ENCODE measurements around the gene ESPNL. TPM values are rescaled to one million over a fixed set of nuclear protein-coding genes. Genes with fewer than 3 reads are reported as not detected.
A peak's percentile ranks its signal among the peaks of the same experiment; 100 is the strongest.
"Not testable (repeated sequence)": the region's sequence is repeated elsewhere in the genome, so short reads cannot be mapped to it uniquely, and the experiment has no call there.

The ESPNL gene
- total and polyA plus RNA-seq, 5 experiments from 2014 or later, result 0.16 to 0.34 TPM; not detected in 3

GRCh38 chr2:238063414-238064189 lies 36.5 kb upstream of the ESPNL start:
- Mint-ChIP-seq H3K36me3 (peaks cover 8 to 28% (median 16%) of the 10 kb centered on the region in 3 donors), H3K4me1 (peaks cover 21 to 61% (median 44%) of the 10 kb centered on the region in 4 donors), H3K27me3 (peaks cover 0 to 2% (median 0%) of the 10 kb centered on the region in 5 donors), H3K27ac (peak overlapping the region in 1 of 10 donors; percentile 22), H3K9me3 (peaks cover 0 to 28% (median 2%) of the 10 kb centered on the region in 9 donors), H3K4me3 (peak overlapping the region in 2 of 10 donors; percentile 18 to 45)
- POLR2A ChIA-PET, result no interaction called here
- DNase-seq (no peak), ATAC-seq (no peak)

GRCh38 chr2:238064376-238064775 lies 35.8 kb upstream of the ESPNL start:
- H3K9me3 Mint-ChIP-seq, result peaks cover 0 to 22% (median 2%) of the 10 kb centered on the region in 9 donors
- no peak overlapping the region for H3K4me3 Mint-ChIP-seq
- no peaks in the 10 kb centered on the region for H3K27me3 Mint-ChIP-seq
- H3K4me1 Mint-ChIP-seq, result peaks cover 21 to 62% (median 47%) of the 10 kb centered on the region in 4 donors
- no peak for DNase-seq
- no peak overlapping the region for H3K27ac Mint-ChIP-seq
- no peak for ATAC-seq
- peaks cover 8 to 28% (median 18%) of the 10 kb centered on the region in 3 donors for H3K36me3 Mint-ChIP-seq
- POLR2A ChIA-PET, result no interaction called here

DNA sequence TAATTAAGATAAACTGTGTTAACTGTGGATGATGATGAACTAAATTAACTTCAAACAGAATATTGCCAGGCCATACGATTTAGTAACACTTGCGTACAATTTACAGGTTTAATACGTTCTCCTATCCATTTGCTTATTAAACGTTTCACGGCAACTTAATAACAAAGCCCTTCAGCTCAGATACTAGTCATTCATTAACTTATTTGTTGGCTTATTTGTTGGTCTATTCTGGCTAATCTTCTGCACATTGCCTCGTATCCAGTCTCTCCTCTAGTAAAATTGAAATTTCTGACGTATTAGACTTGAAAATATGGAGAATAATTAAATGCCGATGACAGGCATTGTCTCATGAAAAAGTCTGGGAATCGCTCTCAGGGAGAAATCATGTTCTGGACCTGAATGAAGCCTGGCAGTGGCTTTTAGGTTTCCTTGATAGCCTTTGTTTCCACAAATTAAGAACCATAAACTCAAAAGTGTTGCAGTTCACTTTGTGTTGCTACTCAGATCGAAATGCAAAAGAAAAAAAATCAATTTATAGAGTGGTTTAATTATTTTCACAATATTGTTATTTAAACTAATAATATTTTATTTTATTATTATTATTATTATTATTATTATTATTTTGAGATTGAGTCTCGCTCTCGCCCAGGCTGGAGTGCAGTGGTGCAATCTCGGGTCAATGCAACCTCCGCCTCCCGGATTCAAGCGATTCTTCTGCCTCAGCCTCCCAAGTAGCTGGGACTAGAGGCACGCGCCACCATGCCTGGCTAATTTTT lies 34.9 kb upstream of the ESPNL start:
- Mint-ChIP-seq H3K36me3 (peaks cover 8 to 35% (median 18%) of the 10 kb centered on the region in 3 donors), H3K27ac (no peak overlapping the region), H3K4me3 (no peak overlapping the region), H3K27me3 (no peaks in the 10 kb centered on the region), H3K4me1 (peaks cover 22 to 60% (median 46%) of the 10 kb centered on the region in 4 donors), H3K9me3 (peaks cover 0 to 13% (median under 1%) of the 10 kb centered on the region in 9 donors)
- ATAC-seq (no peak), DNase-seq (no peak)
- POLR2A ChIA-PET, result no interaction called here

DNA sequence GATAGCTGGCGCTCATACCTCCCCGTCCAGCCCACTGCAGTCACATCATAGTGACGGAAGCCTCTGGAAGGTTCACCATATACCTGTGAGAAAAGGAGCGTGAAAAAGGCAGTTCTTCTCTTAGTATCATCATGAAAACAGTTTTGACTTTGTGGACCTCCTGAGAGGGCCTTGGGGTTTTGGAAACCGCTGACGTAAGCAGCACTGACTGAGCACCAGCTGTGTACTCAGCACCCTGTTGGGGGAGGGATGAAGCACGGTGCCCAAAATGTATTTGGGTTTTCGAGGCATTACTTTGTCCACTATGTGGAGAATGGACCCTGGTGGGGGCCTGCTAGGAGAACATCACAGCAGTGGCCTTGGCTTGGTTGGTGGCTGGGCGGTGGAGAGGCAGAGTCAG lies 33.9 kb upstream of the ESPNL start:
- H3K4me1 Mint-ChIP-seq, result peaks cover 21 to 53% (median 47%) of the 10 kb centered on the region in 4 donors
- peaks cover 8 to 35% (median 18%) of the 10 kb centered on the region in 3 donors for H3K36me3 Mint-ChIP-seq
- H3K27ac Mint-ChIP-seq, result peak overlapping the region in 1 of 10 donors; percentile 55
- POLR2A ChIA-PET, result no interaction called here
- no peak overlapping the region for H3K4me3 Mint-ChIP-seq
- H3K27me3 Mint-ChIP-seq, result no peaks in the 10 kb centered on the region
- no peak for ATAC-seq
- peaks cover 0 to 10% (median 0%) of the 10 kb centered on the region in 9 donors for H3K9me3 Mint-ChIP-seq
- DNase-seq, result no peak

GRCh38 chr2:238066718-238067117 lies 33.4 kb upstream of the ESPNL start:
- H3K27me3 Mint-ChIP-seq, POLR2A ChIA-PET, ATAC-seq, H3K9me3 Mint-ChIP-seq, DNase-seq: not testable (repeated sequence)
- Mint-ChIP-seq H3K4me1 (peaks cover 18 to 51% (median 44%) of the 10 kb centered on the region in 4 donors), H3K27ac (peak overlapping the region in 1 of 10 donors; percentile 43), H3K4me3 (peak overlapping the region in 1 of 10 donors; percentile 34), H3K36me3 (peaks cover 8 to 36% (median 18%) of the 10 kb centered on the region in 3 donors)

DNA sequence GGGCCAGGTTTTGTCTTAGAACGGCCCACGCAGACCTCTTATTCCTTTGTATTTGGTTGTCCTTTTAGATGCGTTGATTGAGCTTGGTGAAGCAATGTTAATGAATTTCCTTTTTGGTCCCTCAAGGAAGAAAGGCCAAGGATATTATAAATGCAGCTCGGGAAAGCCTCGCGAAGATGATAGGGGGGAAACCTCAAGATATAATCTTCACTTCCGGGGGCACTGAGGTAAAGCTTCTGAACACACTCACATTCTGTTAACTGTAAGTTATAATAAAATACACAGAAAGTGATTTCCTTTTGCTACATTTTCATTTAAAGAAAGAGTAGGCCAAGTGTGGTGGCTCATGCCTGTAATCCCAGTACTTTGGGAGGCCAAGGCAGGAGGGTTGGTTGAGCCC lies 32.2 kb upstream of the ESPNL start:
- POLR2A ChIA-PET, result no interaction called here

DNA sequence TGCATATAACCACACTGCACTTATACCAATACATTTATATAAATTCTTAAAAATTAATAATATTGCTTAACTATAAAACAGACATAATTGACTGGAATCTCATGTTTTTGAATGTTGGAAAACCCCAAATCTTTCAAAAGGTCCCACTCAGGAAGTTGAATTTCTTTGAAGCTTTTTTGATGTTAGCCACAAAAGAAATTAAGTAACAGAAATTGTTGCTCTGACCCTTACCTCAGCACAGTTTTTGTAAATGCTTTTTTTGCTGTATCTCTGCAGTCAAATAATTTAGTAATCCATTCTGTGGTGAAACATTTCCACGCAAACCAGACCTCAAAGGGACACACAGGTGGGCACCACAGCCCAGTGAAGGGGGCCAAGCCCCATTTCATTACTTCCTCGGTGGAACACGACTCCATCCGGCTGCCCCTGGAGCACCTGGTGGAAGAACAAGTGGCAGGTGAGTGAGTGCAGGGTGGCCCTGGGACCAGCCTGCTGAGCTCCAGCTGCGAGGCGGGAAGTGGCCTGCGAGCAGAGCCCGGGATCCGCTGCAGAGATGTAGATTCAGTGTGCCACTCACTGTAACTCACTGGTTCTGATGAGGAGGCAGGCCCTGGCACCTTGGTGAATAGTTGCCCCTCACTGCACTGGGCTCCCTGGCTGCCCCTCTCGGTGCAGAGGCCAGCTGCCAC lies 31.0 kb upstream of the ESPNL start:
- Mint-ChIP-seq H3K4me1 (peaks cover 18 to 43% (median 36%) of the 10 kb centered on the region in 4 donors), H3K27ac (peak overlapping the region; percentile 27 to 91 (median 72)), H3K4me3 (peak overlapping the region; percentile 40 to 79 (median 69)), H3K36me3 (peaks cover 8 to 58% (median 39%) of the 10 kb centered on the region in 3 donors), H3K27me3 (no peaks in the 10 kb centered on the region), H3K9me3 (peaks cover 0 to 10% (median 2%) of the 10 kb centered on the region in 9 donors)
- DNase-seq (peak in 2 of 10 donors; percentile 17 to 21), ATAC-seq (peak; percentile 59)
- POLR2A ChIA-PET, result interaction anchor here (1.0 kb wide), 1 partner anchor 13 kb away, joined by 4 read pairs; no protein-coding TSS in a partner anchor

More for the DNA sequence above, 32.2 kb upstream of the ESPNL start:
- Mint-ChIP-seq H3K9me3 (peaks cover 0 to 10% (median 2%) of the 10 kb centered on the region in 9 donors), H3K4me1 (peaks cover 18 to 47% (median 37%) of the 10 kb centered on the region in 4 donors), H3K4me3 (peak overlapping the region; percentile 10 to 72 (median 52)), H3K36me3 (peaks cover 8 to 48% (median 30%) of the 10 kb centered on the region in 3 donors), H3K27me3 (no peaks in the 10 kb centered on the region), H3K27ac (peak overlapping the region in 9 of 10 donors; percentile 44 to 85 (median 77))
- DNase-seq (peak in 2 of 10 donors; percentile 20 to 24), ATAC-seq (peak; percentile 42 to 56)

DNA sequence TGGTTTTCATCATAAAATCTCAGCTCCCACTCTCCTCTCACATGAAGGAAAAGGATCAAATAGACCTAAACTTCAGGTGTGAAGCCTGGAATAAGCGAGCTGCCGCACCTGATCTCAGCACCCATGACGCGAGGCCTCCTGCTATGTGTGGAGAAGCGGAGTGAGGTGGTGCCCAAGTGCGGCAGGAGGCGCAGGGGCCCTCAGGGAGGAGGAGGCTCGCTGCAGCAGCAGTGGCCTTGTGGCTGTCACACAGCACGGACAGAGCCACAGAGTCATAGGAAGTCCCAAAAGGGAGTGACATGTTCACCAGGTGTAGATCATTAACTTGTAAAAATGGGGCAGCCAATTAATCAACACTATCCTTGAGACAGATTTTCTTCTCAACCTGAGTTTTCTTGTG lies 30.3 kb upstream of the ESPNL start:
- Mint-ChIP-seq H3K9me3 (peaks cover 0 to 10% (median 2%) of the 10 kb centered on the region in 9 donors), H3K36me3 (peaks cover 8 to 62% (median 43%) of the 10 kb centered on the region in 3 donors), H3K4me1 (peaks cover 18 to 40% (median 36%) of the 10 kb centered on the region in 4 donors), H3K4me3 (peak overlapping the region in 9 of 10 donors; percentile 6 to 79 (median 66)), H3K27me3 (no peaks in the 10 kb centered on the region), H3K27ac (peak overlapping the region in 7 of 10 donors; percentile 19 to 89 (median 63))
- DNase-seq (no peak), ATAC-seq (no peak)
- POLR2A ChIA-PET, result no interaction called here

- Mint-ChIP-seq H3K9me3 (peaks cover 0 to 8% (median 0%) of the 10 kb centered on the region in 9 donors), H3K4me1 (peaks cover 3 to 8% (median 5%) of the 10 kb centered on the region in 4 donors), H3K27me3 (no peaks in the 10 kb centered on the region), H3K4me3 (no peak overlapping the region), H3K27ac (peak overlapping the region in 1 of 10 donors; percentile 34), H3K36me3 (peaks cover 18 to 73% (median 51%) of the 10 kb centered on the region in 3 donors)
- ATAC-seq, result no peak
- no peak for DNase-seq
- POLR2A ChIA-PET, result no interaction called here
Measured at GRCh38 chr2:238075397-238075796, 24.7 kb upstream of the ESPNL start.

GRCh38 chr2:238077292-238077691 lies 22.8 kb upstream of the ESPNL start:
- H3K4me3 Mint-ChIP-seq, result no peak overlapping the region
- H3K4me1 Mint-ChIP-seq, result peaks cover 0 to 4% (median 2%) of the 10 kb centered on the region in 4 donors
- POLR2A ChIA-PET, result interaction anchor here (0.7 kb wide), 1 partner anchor 90 kb away, joined by 4 read pairs; no protein-coding TSS in a partner anchor
- H3K27me3 Mint-ChIP-seq, result no peaks in the 10 kb centered on the region
- ATAC-seq (no peak), DNase-seq (no peak)
- peaks cover 18 to 84% (median 59%) of the 10 kb centered on the region in 3 donors for H3K36me3 Mint-ChIP-seq
- peaks cover 0 to 8% (median 0%) of the 10 kb centered on the region in 9 donors for H3K9me3 Mint-ChIP-seq
- peak overlapping the region in 1 of 10 donors; percentile 34 for H3K27ac Mint-ChIP-seq

- Mint-ChIP-seq H3K9me3 (peaks cover 0 to 3% (median 0%) of the 10 kb centered on the region in 9 donors), H3K4me3 (no peak overlapping the region), H3K27me3 (no peaks in the 10 kb centered on the region), H3K4me1 (peaks cover 0 to 4% (median 0%) of the 10 kb centered on the region in 4 donors), H3K27ac (no peak overlapping the region), H3K36me3 (peaks cover 18 to 81% (median 43%) of the 10 kb centered on the region in 3 donors)
- no peak for ATAC-seq
- DNase-seq, result no peak
- POLR2A ChIA-PET, result no interaction called here
Measured at GRCh38 chr2:238079874-238080327, 20.2 kb upstream of the ESPNL start.

- no peak overlapping the region for H3K27ac Mint-ChIP-seq
- H3K27me3 Mint-ChIP-seq, result no peaks in the 10 kb centered on the region
- H3K9me3 Mint-ChIP-seq, result peaks cover 0 to 3% (median 0%) of the 10 kb centered on the region in 9 donors
- DNase-seq (no peak), ATAC-seq (no peak)
- H3K4me1 Mint-ChIP-seq, result peaks cover 0 to 4% (median 0%) of the 10 kb centered on the region in 4 donors
- POLR2A ChIA-PET, result no interaction called here
- peaks cover 18 to 81% (median 41%) of the 10 kb centered on the region in 3 donors for H3K36me3 Mint-ChIP-seq
- no peak overlapping the region for H3K4me3 Mint-ChIP-seq
Measured at GRCh38 chr2:238080518-238080917, 19.6 kb upstream of the ESPNL start.

Measured in naive thymus-derived CD8-positive, alpha-beta T cell (primary cell).